Measurements from ENCODE around the gene PGLYRP4.

DNA sequence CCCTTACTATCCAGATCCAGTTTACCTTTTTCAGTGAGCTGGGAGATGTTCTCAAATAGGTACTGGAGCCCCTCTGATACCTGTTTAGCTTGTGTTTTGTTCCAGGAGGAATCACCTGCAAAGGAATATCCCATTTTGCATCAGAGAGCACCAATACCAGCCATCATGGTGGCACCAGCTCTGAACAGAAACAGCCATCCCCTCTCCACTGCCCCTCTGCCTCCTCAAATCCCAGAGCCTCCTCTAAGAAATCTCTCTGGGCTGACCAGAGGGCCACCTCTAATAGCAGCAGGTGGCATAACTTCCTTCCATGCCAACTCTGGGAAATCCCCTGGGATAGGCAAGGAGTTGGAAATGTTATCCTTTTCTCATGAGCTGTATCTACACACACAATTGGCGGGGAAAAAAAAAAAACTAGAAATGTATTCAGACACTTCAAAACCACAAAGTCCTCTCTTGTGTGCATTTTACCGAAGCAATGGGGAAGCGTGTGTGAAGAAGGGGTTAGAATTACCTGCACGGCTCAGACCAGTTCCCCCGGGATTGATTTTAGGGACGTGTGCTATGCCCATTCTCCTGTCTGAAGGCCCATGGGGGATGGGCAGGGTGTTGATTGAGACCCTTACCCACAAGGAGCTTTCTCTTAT is 2.4 kb downstream of the PGLYRP4 start:
- TF ChIP-seq PBX3 (IDR thresholded peaks at IDR 0.05): no peak
- TF ChIP-seq, protein P1, sequence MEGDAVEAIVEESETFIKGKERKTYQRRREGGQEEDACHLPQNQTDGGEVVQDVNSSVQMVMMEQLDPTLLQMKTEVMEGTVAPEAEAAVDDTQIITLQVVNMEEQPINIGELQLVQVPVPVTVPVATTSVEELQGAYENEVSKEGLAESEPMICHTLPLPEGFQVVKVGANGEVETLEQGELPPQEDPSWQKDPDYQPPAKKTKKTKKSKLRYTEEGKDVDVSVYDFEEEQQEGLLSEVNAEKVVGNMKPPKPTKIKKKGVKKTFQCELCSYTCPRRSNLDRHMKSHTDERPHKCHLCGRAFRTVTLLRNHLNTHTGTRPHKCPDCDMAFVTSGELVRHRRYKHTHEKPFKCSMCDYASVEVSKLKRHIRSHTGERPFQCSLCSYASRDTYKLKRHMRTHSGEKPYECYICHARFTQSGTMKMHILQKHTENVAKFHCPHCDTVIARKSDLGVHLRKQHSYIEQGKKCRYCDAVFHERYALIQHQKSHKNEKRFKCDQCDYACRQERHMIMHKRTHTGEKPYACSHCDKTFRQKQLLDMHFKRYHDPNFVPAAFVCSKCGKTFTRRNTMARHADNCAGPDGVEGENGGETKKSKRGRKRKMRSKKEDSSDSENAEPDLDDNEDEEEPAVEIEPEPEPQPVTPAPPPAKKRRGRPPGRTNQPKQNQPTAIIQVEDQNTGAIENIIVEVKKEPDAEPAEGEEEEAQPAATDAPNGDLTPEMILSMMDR (IDR thresholded peaks at IDR 0.05): no peak
- no peak for TF ChIP-seq REST (IDR thresholded peaks at IDR 0.05)
- no peak for TF ChIP-seq CHD2 (IDR thresholded peaks at IDR 0.05; ENCODE audit: low read length, partially characterized antibody)
- TF ChIP-seq POLR2A (IDR thresholded peaks at IDR 0.05; ENCODE audit: low read length): no peak
- no peak for TF ChIP-seq JUN (IDR thresholded peaks at IDR 0.05)
- TF ChIP-seq EP300 (IDR thresholded peaks at IDR 0.05): no peak
- TF ChIP-seq USF2 (IDR thresholded peaks at IDR 0.05): no peak
